A172 (cell line): ENCODE results near the gene KLF5. TPM values are rescaled to one million over a fixed set of nuclear protein-coding genes. Genes with fewer than 3 reads are reported as not detected.
"Not testable (repeated sequence)": the region's sequence is repeated elsewhere in the genome, so short reads cannot be mapped to it uniquely, and the experiment has no call there.

Source experiments
- DNase-seq: peaks from one replicate; pipeline ENCODE4 v3.0.0-alpha.2; 2015; ENCODE audit warnings: low spot score
- total RNA-seq: library from RNA; depleted of rRNA; stranded (reverse); fragments of >200 nt; shearing (Covaris generic); gene quantifications from 2 replicates; pipeline ENCODE4 v1.2.3, GENCODE V29; 2014; rRNA removed

Gene KLF5
- total RNA-seq = 10.4 and 11.5 TPM in 2 replicates

GRCh38 chr13:73058736-73059459 lies at the start of gene KLF5:
KLF5 (plus strand) TSS chr13:73059005; CDS start chr13:73059328, 323 bp downstream.
- DNase-seq = peak; percentile 85

- DNase-seq = no peak
These were observed 47.1 kb upstream of the KLF5 start for GRCh38 chr13:73011751-73012150.

- DNase-seq = no peak
These were observed 43.0 kb upstream of the KLF5 start for GRCh38 chr13:73015805-73016204.

GRCh38 chr13:73018336-73018735 lies 40.5 kb upstream of the KLF5 start:
- DNase-seq = no peak

- DNase-seq = peak; percentile 19
These were observed 33.4 kb upstream of the KLF5 start for GRCh38 chr13:73025217-73026012.

GRCh38 chr13:73034901-73035300 lies 23.9 kb upstream of the KLF5 start:
- DNase-seq = no peak

GRCh38 chr13:73035660-73036059 lies 23.1 kb upstream of the KLF5 start:
- DNase-seq = no peak

- DNase-seq = no peak
These were observed 22.2 kb upstream of the KLF5 start for GRCh38 chr13:73036566-73036965.

GRCh38 chr13:73038064-73038463 lies 20.7 kb upstream of the KLF5 start:
- DNase-seq = no peak

- no peak for DNase-seq
These were observed 19.4 kb upstream of the KLF5 start for GRCh38 chr13:73039201-73040108.

- no peak for DNase-seq
These were observed 18.3 kb upstream of the KLF5 start for GRCh38 chr13:73040484-73040883.

GRCh38 chr13:73040968-73041596 lies 17.7 kb upstream of the KLF5 start:
- no peak for DNase-seq

GRCh38 chr13:73045031-73045430 lies 13.8 kb upstream of the KLF5 start:
- no peak for DNase-seq

GRCh38 chr13:73048615-73049014 lies 10.2 kb upstream of the KLF5 start:
- not testable (repeated sequence) for DNase-seq

GRCh38 chr13:73054712-73055111 lies 4.1 kb upstream of the KLF5 start:
- DNase-seq = no peak

- peak; percentile 78 for DNase-seq
These were observed 2.8 kb upstream of the KLF5 start for GRCh38 chr13:73055813-73056564.

GRCh38 chr13:73056565-73056962 lies 2.2 kb upstream of the KLF5 start:
- no peak for DNase-seq

GRCh38 chr13:73057284-73058063 lies 1.3 kb upstream of the KLF5 start:
- DNase-seq = no peak

GRCh38 chr13:73058064-73058313 lies 816 bp upstream of the KLF5 start:
- no peak for DNase-seq

- DNase-seq = no peak
These were observed 421 bp upstream of the KLF5 start for GRCh38 chr13:73058432-73058735.
